HepG2 (cell line): ENCODE measurements around the gene CAMTA1.

Experiments used
- ISX ChIP-seq: sonication (generic); formaldehyde crosslinking; conservative IDR thresholded peaks from 2 replicates; pipeline ENCODE4 v1.5.0; 2020; ENCODE audit warnings: missing genetic modification reagents
- NFIC ChIP-seq: IDR thresholded peaks from 2 replicates; pipeline ENCODE4 v1.6.1; 2012; ENCODE audit warnings: mild to moderate bottlenecking, low read length, inconsistent platforms
- NONO ChIP-seq, 2 experiments: fragments of 450-650 bp in 1 of 2; sonication (generic) in 1 of 2; formaldehyde crosslinking in 1 of 2; IDR thresholded peaks in 1 of 2; conservative IDR thresholded peaks in 1 of 2; 2 replicates each; pipeline versions ENCODE4 v1.6.1 to v1.8.0; 2017 to 2022; ENCODE audit warnings: mild to moderate bottlenecking in 1 of 2, missing genetic modification reagents in 1 of 2, moderate library complexity in 1 of 2
- ZNF879 ChIP-seq: sonication (generic); formaldehyde crosslinking; IDR thresholded peaks from 2 replicates; pipeline ENCODE4 v1.8.1; 2023; ENCODE audit warnings: missing genetic modification reagents
- ZXDC ChIP-seq: sonication (generic); formaldehyde crosslinking; IDR thresholded peaks from 2 replicates; pipeline ENCODE4 v1.5.0; 2020; ENCODE audit warnings: mild to moderate bottlenecking, missing genetic modification reagents

DNA sequence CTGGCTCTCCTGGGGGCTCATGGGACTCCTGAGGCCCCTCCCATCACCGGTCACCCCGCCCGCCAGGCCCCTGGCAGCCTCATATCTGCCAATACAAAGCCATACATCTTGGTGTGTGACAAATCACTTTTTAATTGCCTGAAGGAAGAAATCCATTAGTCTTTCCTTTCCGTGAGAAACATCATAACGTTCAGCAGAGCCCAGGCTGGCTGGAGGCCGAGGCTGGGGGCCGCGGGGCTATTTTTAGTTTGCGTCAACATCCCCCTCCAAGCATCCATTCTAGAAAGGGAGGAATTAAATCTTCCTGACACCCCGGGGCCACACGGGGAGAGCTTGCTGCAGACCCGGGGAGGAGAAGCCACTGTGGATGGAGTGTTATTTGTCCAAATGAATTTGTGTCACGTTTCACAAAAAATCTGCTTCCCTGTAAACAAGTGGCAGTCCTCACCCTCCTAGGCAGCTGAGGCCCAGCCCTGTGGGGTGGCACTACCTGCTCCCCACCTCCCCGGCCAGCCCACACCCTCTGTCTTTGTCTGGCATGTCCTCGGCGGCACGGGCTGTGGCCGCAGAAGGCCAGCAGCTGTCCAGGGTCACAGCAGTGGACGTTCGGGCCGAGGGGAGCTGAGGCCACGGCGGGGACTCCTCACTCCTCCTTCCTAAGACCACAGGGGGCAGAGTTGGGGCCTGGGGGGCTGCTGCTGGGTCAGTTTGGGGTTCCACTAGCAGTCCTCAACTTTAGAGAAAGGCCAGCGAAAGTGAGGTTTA, 749.0 kb downstream of the CAMTA1 start:
- no peak for TF ChIP-seq NONO (IDR thresholded peaks at IDR 0.05)
- no peak for TF ChIP-seq NONO (CRISPR knock-in tag; conservative IDR thresholded peaks at IDR 0.05)
- no peak for TF ChIP-seq ISX (CRISPR knock-in tag)
- no peak for TF ChIP-seq NFIC
- TF ChIP-seq ZNF879 (CRISPR knock-in tag): no peak
- no peak for TF ChIP-seq ZXDC (CRISPR knock-in tag)
